ENCODE results near the gene ZNF574.

Gene ZNF574

GRCh38 chr19:42109896-42110295, 33.9 kb downstream of the ZNF574 start:
- Histone ChIP-seq H3K27me3 (ENCODE audit: control insufficient read depth, insufficient read depth, low read length) (no peaks in the 10 kb centered on the region), H3K9ac (ENCODE audit: low read depth, low read length) (no peak overlapping the region), H3K9me3 (ENCODE audit: control insufficient read depth, insufficient read depth, low read length) (no peaks in the 10 kb centered on the region), H3K4me1 (ENCODE audit: control insufficient read depth, insufficient read depth, low read length) (peaks cover 23% of the 10 kb centered on the region), H3K4me3 (ENCODE audit: low read depth, low read length) (no peak overlapping the region), H3K36me3 (ENCODE audit: control insufficient read depth, insufficient read depth, low read length) (no peaks in the 10 kb centered on the region), H3K27ac (ENCODE audit: low read depth, low read length) (no peak overlapping the region)

- H3K9me3 ChIP-seq (ENCODE audit: control insufficient read depth, insufficient read depth, low read length), result no peaks in the 10 kb centered on the region
- H3K9ac ChIP-seq (ENCODE audit: low read depth, low read length), result no peak overlapping the region
- H3K4me3 ChIP-seq (ENCODE audit: low read depth, low read length), result no peak overlapping the region
- H3K36me3 ChIP-seq (ENCODE audit: control insufficient read depth, insufficient read depth, low read length), result no peaks in the 10 kb centered on the region
- peaks cover 23% of the 10 kb centered on the region for H3K4me1 ChIP-seq (ENCODE audit: control insufficient read depth, insufficient read depth, low read length)
- H3K27ac ChIP-seq (ENCODE audit: low read depth, low read length), result no peak overlapping the region
- H3K27me3 ChIP-seq (ENCODE audit: control insufficient read depth, insufficient read depth, low read length), result no peaks in the 10 kb centered on the region
These were observed 34.7 kb downstream of the ZNF574 start for GRCh38 chr19:42110658-42111057.

GRCh38 chr19:42111384-42111783, 35.4 kb downstream of the ZNF574 start:
- no peak overlapping the region for H3K9ac ChIP-seq (ENCODE audit: low read depth, low read length)
- no peaks in the 10 kb centered on the region for H3K9me3 ChIP-seq (ENCODE audit: control insufficient read depth, insufficient read depth, low read length)
- H3K36me3 ChIP-seq (ENCODE audit: control insufficient read depth, insufficient read depth, low read length), result no peaks in the 10 kb centered on the region
- no peak overlapping the region for H3K27ac ChIP-seq (ENCODE audit: low read depth, low read length)
- H3K4me3 ChIP-seq (ENCODE audit: low read depth, low read length), result no peak overlapping the region
- no peaks in the 10 kb centered on the region for H3K27me3 ChIP-seq (ENCODE audit: control insufficient read depth, insufficient read depth, low read length)
- H3K4me1 ChIP-seq (ENCODE audit: control insufficient read depth, insufficient read depth, low read length), result peaks cover 23% of the 10 kb centered on the region

- H3K9me3 ChIP-seq (ENCODE audit: control insufficient read depth, insufficient read depth, low read length), result no peaks in the 10 kb centered on the region
- H3K9ac ChIP-seq (ENCODE audit: low read depth, low read length), result no peak overlapping the region
- H3K4me1 ChIP-seq (ENCODE audit: control insufficient read depth, insufficient read depth, low read length), result peaks cover 23% of the 10 kb centered on the region
- H3K27me3 ChIP-seq (ENCODE audit: control insufficient read depth, insufficient read depth, low read length), result no peaks in the 10 kb centered on the region
- no peak overlapping the region for H3K4me3 ChIP-seq (ENCODE audit: low read depth, low read length)
- no peak overlapping the region for H3K27ac ChIP-seq (ENCODE audit: low read depth, low read length)
- H3K36me3 ChIP-seq (ENCODE audit: control insufficient read depth, insufficient read depth, low read length), result no peaks in the 10 kb centered on the region
These were observed 35.8 kb downstream of the ZNF574 start for GRCh38 chr19:42111811-42112210.

- no peak overlapping the region for H3K4me3 ChIP-seq (ENCODE audit: low read depth, low read length)
- H3K4me1 ChIP-seq (ENCODE audit: control insufficient read depth, insufficient read depth, low read length), result peaks cover 21% of the 10 kb centered on the region
- H3K9me3 ChIP-seq (ENCODE audit: control insufficient read depth, insufficient read depth, low read length), result no peaks in the 10 kb centered on the region
- H3K27ac ChIP-seq (ENCODE audit: low read depth, low read length), result peak overlapping the region; percentile 82
- H3K27me3 ChIP-seq (ENCODE audit: control insufficient read depth, insufficient read depth, low read length), result no peaks in the 10 kb centered on the region
- no peak overlapping the region for H3K9ac ChIP-seq (ENCODE audit: low read depth, low read length)
- H3K36me3 ChIP-seq (ENCODE audit: control insufficient read depth, insufficient read depth, low read length), result no peaks in the 10 kb centered on the region
These were observed 37.8 kb downstream of the ZNF574 start for GRCh38 chr19:42113641-42114348.

GRCh38 chr19:42114412-42114811, 38.4 kb downstream of the ZNF574 start:
- H3K4me1 ChIP-seq (ENCODE audit: control insufficient read depth, insufficient read depth, low read length), result peaks cover 15% of the 10 kb centered on the region
- no peak overlapping the region for H3K4me3 ChIP-seq (ENCODE audit: low read depth, low read length)
- no peaks in the 10 kb centered on the region for H3K27me3 ChIP-seq (ENCODE audit: control insufficient read depth, insufficient read depth, low read length)
- no peaks in the 10 kb centered on the region for H3K36me3 ChIP-seq (ENCODE audit: control insufficient read depth, insufficient read depth, low read length)
- peak overlapping the region; percentile 82 for H3K27ac ChIP-seq (ENCODE audit: low read depth, low read length)
- H3K9me3 ChIP-seq (ENCODE audit: control insufficient read depth, insufficient read depth, low read length), result no peaks in the 10 kb centered on the region
- no peak overlapping the region for H3K9ac ChIP-seq (ENCODE audit: low read depth, low read length)

GRCh38 chr19:42115219-42115618, 39.3 kb downstream of the ZNF574 start:
- H3K36me3 ChIP-seq (ENCODE audit: control insufficient read depth, insufficient read depth, low read length), result no peaks in the 10 kb centered on the region
- no peaks in the 10 kb centered on the region for H3K27me3 ChIP-seq (ENCODE audit: control insufficient read depth, insufficient read depth, low read length)
- H3K9me3 ChIP-seq (ENCODE audit: control insufficient read depth, insufficient read depth, low read length), result no peaks in the 10 kb centered on the region
- H3K9ac ChIP-seq (ENCODE audit: low read depth, low read length), result no peak overlapping the region
- H3K4me1 ChIP-seq (ENCODE audit: control insufficient read depth, insufficient read depth, low read length), result peaks cover 15% of the 10 kb centered on the region
- no peak overlapping the region for H3K4me3 ChIP-seq (ENCODE audit: low read depth, low read length)
- no peak overlapping the region for H3K27ac ChIP-seq (ENCODE audit: low read depth, low read length)

GRCh38 chr19:42115705-42116104, 39.7 kb downstream of the ZNF574 start:
- H3K4me1 ChIP-seq (ENCODE audit: control insufficient read depth, insufficient read depth, low read length), result peaks cover 15% of the 10 kb centered on the region

GRCh38 chr19:42116308-42117075, 40.5 kb downstream of the ZNF574 start:
- Histone ChIP-seq H3K9ac (ENCODE audit: low read depth, low read length) (no peak overlapping the region), H3K4me3 (ENCODE audit: low read depth, low read length) (no peak overlapping the region), H3K27me3 (ENCODE audit: control insufficient read depth, insufficient read depth, low read length) (no peaks in the 10 kb centered on the region), H3K27ac (ENCODE audit: low read depth, low read length) (no peak overlapping the region), H3K4me1 (ENCODE audit: control insufficient read depth, insufficient read depth, low read length) (peaks cover 22% of the 10 kb centered on the region), H3K9me3 (ENCODE audit: control insufficient read depth, insufficient read depth, low read length) (no peaks in the 10 kb centered on the region), H3K36me3 (ENCODE audit: control insufficient read depth, insufficient read depth, low read length) (no peaks in the 10 kb centered on the region)

More at GRCh38 chr19:42115705-42116104, 39.7 kb downstream of the ZNF574 start:
- H3K9me3 ChIP-seq (ENCODE audit: control insufficient read depth, insufficient read depth, low read length), result no peaks in the 10 kb centered on the region
- no peaks in the 10 kb centered on the region for H3K27me3 ChIP-seq (ENCODE audit: control insufficient read depth, insufficient read depth, low read length)
- H3K9ac ChIP-seq (ENCODE audit: low read depth, low read length), result no peak overlapping the region
- H3K4me3 ChIP-seq (ENCODE audit: low read depth, low read length), result no peak overlapping the region
- H3K36me3 ChIP-seq (ENCODE audit: control insufficient read depth, insufficient read depth, low read length), result no peaks in the 10 kb centered on the region
- no peak overlapping the region for H3K27ac ChIP-seq (ENCODE audit: low read depth, low read length)

- H3K27me3 ChIP-seq (ENCODE audit: control insufficient read depth, insufficient read depth, low read length), result no peaks in the 10 kb centered on the region
- no peaks in the 10 kb centered on the region for H3K36me3 ChIP-seq (ENCODE audit: control insufficient read depth, insufficient read depth, low read length)
- H3K4me1 ChIP-seq (ENCODE audit: control insufficient read depth, insufficient read depth, low read length), result peaks cover 22% of the 10 kb centered on the region
- H3K9me3 ChIP-seq (ENCODE audit: control insufficient read depth, insufficient read depth, low read length), result no peaks in the 10 kb centered on the region
- no peak overlapping the region for H3K27ac ChIP-seq (ENCODE audit: low read depth, low read length)
- no peak overlapping the region for H3K9ac ChIP-seq (ENCODE audit: low read depth, low read length)
- H3K4me3 ChIP-seq (ENCODE audit: low read depth, low read length), result no peak overlapping the region
These were observed 41.1 kb downstream of the ZNF574 start for GRCh38 chr19:42117076-42117475.

GRCh38 chr19:42120276-42120980, 44.5 kb downstream of the ZNF574 start:
- Histone ChIP-seq H3K4me3 (ENCODE audit: low read depth, low read length) (no peak overlapping the region), H3K36me3 (ENCODE audit: control insufficient read depth, insufficient read depth, low read length) (no peaks in the 10 kb centered on the region), H3K27ac (ENCODE audit: low read depth, low read length) (no peak overlapping the region), H3K27me3 (ENCODE audit: control insufficient read depth, insufficient read depth, low read length) (no peaks in the 10 kb centered on the region), H3K4me1 (ENCODE audit: control insufficient read depth, insufficient read depth, low read length) (peaks cover 7% of the 10 kb centered on the region; the same call in 1 of the 2 replicates), H3K9me3 (ENCODE audit: control insufficient read depth, insufficient read depth, low read length) (no peaks in the 10 kb centered on the region), H3K9ac (ENCODE audit: low read depth, low read length) (no peak overlapping the region)
